Fibroblast of villous mesenchyme (primary cell): ENCODE data around the gene CTNNA2. TPM values are rescaled to one million over a fixed set of nuclear protein-coding genes. Genes with fewer than 3 reads are reported as not detected.

Experiments used
- DNase-seq: peaks from one replicate; pipeline ENCODE4 v3.0.0-alpha.2; 2010; ENCODE audit warnings: low read depth
- H3K4me3 ChIP-seq: 2 replicates; pipeline ENCODE4 v1.5.1; 2011; ENCODE audit warnings: low read depth, mild to moderate bottlenecking, low read length
- CTCF ChIP-seq: IDR thresholded peaks from 2 replicates; pipeline ENCODE4 v1.5.1; 2012; ENCODE audit warnings: low read depth, mild to moderate bottlenecking, low read length; ENCODE audit not compliant: insufficient read depth
- total RNA-seq: library from RNA; depleted of rRNA; stranded (reverse); fragments of >200 nt; gene quantifications from 2 replicates; pipeline ENCODE4 v1.2.3, GENCODE V29; 2012

Gene CTNNA2
- total RNA-seq, 1 donor, result not detected

GRCh38 chr2:79788952-79789651, 276.3 kb downstream of the CTNNA2 start:
- no peak for TF ChIP-seq CTCF
- no peak overlapping the region for H3K4me3 ChIP-seq
- DNase-seq, result no peak

GRCh38 chr2:79789811-79790210, 277.0 kb downstream of the CTNNA2 start:
- DNase-seq, result no peak
- no peak for TF ChIP-seq CTCF
- no peak overlapping the region for H3K4me3 ChIP-seq

- no peak for DNase-seq
- TF ChIP-seq CTCF, result no peak
- no peak overlapping the region for H3K4me3 ChIP-seq
Observed at GRCh38 chr2:79792090-79792489, 279.2 kb downstream of the CTNNA2 start.

- no peak for TF ChIP-seq CTCF
- DNase-seq, result no peak
- no peak overlapping the region for H3K4me3 ChIP-seq
Observed at GRCh38 chr2:79793006-79793405, 280.2 kb downstream of the CTNNA2 start.

GRCh38 chr2:79796641-79797040, 283.8 kb downstream of the CTNNA2 start:
- H3K4me3 ChIP-seq, result no peak overlapping the region
- no peak for TF ChIP-seq CTCF
- no peak for DNase-seq

GRCh38 chr2:79798776-79799175, 285.9 kb downstream of the CTNNA2 start:
- DNase-seq, result no peak
- no peak overlapping the region for H3K4me3 ChIP-seq
- no peak for TF ChIP-seq CTCF

- no peak for DNase-seq
- TF ChIP-seq CTCF, result no peak
- no peak overlapping the region for H3K4me3 ChIP-seq
Observed at GRCh38 chr2:79799729-79800128, 286.9 kb downstream of the CTNNA2 start.
